ENCODE data around the gene CST7.

DNA sequence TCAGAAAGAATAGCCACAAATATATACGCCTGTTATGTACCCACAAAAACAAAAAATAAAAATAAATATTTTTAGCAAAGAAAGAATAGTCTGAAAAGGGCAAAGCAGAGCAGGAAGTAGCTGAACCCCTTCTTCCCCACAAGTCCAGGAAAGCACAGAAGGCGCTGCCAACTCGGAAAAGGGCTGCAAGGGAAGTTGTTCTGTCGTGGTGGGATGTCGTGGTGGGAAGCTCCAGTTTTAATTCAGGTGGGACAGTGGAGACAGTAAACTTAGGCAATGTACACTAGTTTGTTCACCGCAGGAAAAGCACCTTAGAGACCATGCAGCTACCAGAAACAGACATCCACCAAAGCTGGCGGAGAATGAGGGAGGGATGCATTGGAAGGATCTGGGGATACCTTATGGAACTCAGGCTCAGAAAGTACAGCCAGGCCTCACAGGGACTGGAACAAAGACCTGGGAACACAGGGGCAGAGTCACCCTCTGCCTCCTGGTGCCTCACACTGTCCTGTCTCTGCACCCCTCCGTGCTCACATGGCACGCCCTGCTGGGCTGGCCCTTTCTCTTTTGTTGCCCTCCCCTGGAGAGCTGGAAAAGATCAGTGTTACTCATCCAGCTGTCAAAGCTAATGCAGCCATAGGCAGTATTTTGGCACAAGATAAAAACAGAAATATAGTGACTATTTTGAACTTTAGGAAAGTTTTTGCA, 46.8 kb downstream of the CST7 start:
- TF ChIP-seq, protein P1, sequence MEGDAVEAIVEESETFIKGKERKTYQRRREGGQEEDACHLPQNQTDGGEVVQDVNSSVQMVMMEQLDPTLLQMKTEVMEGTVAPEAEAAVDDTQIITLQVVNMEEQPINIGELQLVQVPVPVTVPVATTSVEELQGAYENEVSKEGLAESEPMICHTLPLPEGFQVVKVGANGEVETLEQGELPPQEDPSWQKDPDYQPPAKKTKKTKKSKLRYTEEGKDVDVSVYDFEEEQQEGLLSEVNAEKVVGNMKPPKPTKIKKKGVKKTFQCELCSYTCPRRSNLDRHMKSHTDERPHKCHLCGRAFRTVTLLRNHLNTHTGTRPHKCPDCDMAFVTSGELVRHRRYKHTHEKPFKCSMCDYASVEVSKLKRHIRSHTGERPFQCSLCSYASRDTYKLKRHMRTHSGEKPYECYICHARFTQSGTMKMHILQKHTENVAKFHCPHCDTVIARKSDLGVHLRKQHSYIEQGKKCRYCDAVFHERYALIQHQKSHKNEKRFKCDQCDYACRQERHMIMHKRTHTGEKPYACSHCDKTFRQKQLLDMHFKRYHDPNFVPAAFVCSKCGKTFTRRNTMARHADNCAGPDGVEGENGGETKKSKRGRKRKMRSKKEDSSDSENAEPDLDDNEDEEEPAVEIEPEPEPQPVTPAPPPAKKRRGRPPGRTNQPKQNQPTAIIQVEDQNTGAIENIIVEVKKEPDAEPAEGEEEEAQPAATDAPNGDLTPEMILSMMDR (IDR thresholded peaks at IDR 0.05) = no peak
- TF ChIP-seq POLR2AphosphoS5 (IDR thresholded peaks at IDR 0.05; ENCODE audit: low read depth, low read length) = no peak
- TF ChIP-seq, protein P2, sequence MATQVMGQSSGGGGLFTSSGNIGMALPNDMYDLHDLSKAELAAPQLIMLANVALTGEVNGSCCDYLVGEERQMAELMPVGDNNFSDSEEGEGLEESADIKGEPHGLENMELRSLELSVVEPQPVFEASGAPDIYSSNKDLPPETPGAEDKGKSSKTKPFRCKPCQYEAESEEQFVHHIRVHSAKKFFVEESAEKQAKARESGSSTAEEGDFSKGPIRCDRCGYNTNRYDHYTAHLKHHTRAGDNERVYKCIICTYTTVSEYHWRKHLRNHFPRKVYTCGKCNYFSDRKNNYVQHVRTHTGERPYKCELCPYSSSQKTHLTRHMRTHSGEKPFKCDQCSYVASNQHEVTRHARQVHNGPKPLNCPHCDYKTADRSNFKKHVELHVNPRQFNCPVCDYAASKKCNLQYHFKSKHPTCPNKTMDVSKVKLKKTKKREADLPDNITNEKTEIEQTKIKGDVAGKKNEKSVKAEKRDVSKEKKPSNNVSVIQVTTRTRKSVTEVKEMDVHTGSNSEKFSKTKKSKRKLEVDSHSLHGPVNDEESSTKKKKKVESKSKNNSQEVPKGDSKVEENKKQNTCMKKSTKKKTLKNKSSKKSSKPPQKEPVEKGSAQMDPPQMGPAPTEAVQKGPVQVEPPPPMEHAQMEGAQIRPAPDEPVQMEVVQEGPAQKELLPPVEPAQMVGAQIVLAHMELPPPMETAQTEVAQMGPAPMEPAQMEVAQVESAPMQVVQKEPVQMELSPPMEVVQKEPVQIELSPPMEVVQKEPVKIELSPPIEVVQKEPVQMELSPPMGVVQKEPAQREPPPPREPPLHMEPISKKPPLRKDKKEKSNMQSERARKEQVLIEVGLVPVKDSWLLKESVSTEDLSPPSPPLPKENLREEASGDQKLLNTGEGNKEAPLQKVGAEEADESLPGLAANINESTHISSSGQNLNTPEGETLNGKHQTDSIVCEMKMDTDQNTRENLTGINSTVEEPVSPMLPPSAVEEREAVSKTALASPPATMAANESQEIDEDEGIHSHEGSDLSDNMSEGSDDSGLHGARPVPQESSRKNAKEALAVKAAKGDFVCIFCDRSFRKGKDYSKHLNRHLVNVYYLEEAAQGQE (IDR thresholded peaks at IDR 0.05; ENCODE audit: insufficient read depth in 1 of 2, low read depth in 2 of 2, low read length in 1 of 2) = no peak
